ENCODE measurements around the gene TMEM150C. TPM values are rescaled to one million over a fixed set of nuclear protein-coding genes. Genes with fewer than 3 reads are reported as not detected.

The TMEM150C gene
- total and polyA plus RNA-seq, 2 of the 4 experiments (the other 2 are of a cell fraction), result 0.10 to 0.36 TPM

- Histone ChIP-seq H2BK15ac (ENCODE audit: low read depth, low read length) (no peak overlapping the region), H2BK120ac (ENCODE audit: low read depth, low read length) (no peak overlapping the region), H2AK5ac (ENCODE audit: low read depth, low read length) (no peak overlapping the region), H2AK9ac (replicated peaks; ENCODE audit: low read depth, low read length, poor library complexity) (no peak overlapping the region), H3K4me2 (ENCODE audit: low read depth, low read length) (no peak overlapping the region), H3K4me3 (ENCODE audit: insufficient read depth, low read depth, low read length) (no peak overlapping the region), H3K36me3 (ENCODE audit: control insufficient read depth, insufficient read depth, low read length) (no peaks in the 10 kb centered on the region), H4K20me1 (ENCODE audit: insufficient read depth, low read length) (no peaks in the 10 kb centered on the region), H3K4me1 (ENCODE audit: control insufficient read depth, insufficient read depth, low read length) (no peaks in the 10 kb centered on the region), H3K9me3 (ENCODE audit: control insufficient read depth, insufficient read depth, low read length) (peaks cover under 1% of the 10 kb centered on the region; the same call in 1 of the 2 replicates), H4K91ac (ENCODE audit: insufficient read depth, low read depth, low read length) (no peak overlapping the region), H3K23ac (ENCODE audit: low read depth, low read length) (no peak overlapping the region), H3K4ac (ENCODE audit: low read depth, low read length) (no peak overlapping the region), H3K27ac (ENCODE audit: insufficient read depth, low read length) (no peak overlapping the region), H3K9ac (ENCODE audit: low read depth, low read length) (no peak overlapping the region), H3K56ac (ENCODE audit: extremely low read depth, insufficient read depth, low read length) (no peak overlapping the region), H4K5ac (ENCODE audit: low read depth, low read length) (no peak overlapping the region), H2BK5ac (ENCODE audit: low read depth, low read length, poor library complexity, severe bottlenecking) (no peak overlapping the region), H3K9me1 (ENCODE audit: insufficient read depth, low read length) (no peaks in the 10 kb centered on the region), H3K18ac (ENCODE audit: low read depth, low read length) (no peak overlapping the region), H2AFZ (replicated peaks; ENCODE audit: low read length, poor library complexity) (no peak overlapping the region), H4K8ac (ENCODE audit: low read depth in 2 of 2, low read length in 2 of 2) (no peak overlapping the region), H2BK20ac (ENCODE audit: low read depth, low read length) (no peak overlapping the region), H3K27me3 (ENCODE audit: control insufficient read depth, insufficient read depth, low read length) (peaks cover 34% of the 10 kb centered on the region), H3K79me1 (ENCODE audit: low read depth in 1 of 2, low read length in 2 of 2) (no peaks in the 10 kb centered on the region), H3K14ac (replicated peaks; ENCODE audit: low read depth, low read length) (no peak overlapping the region)
- no peak for DNase-seq
- ChIA-PET POLR2A (ENCODE audit: unreplicated experiment) (no interaction called here), CTCF (no interaction called here)
- no peak for ATAC-seq (ENCODE audit: low read depth)
- in situ Hi-C loops (cut with MboI; ENCODE audit: low sequenced_read_pairs), result no loop called here
- dilution Hi-C loops (cut with HindIII; ENCODE audit: low sequenced_read_pairs, unreplicated experiment), result no loop called here
- BruUV-seq (replicated peaks), result no TSS peak
- intact Hi-C loops (cut with micrococcal nuclease), result no loop called here
- no CpG with 5 or more reads among the region's 1 CpG for WGBS, 2 experiments (ENCODE audit: extremely low coverage in 2 of 2, insufficient read length in 1 of 2)
- TF ChIP-seq POLR2A (IDR thresholded peaks at IDR 0.05; ENCODE audit: low read depth, low read length), result no peak
- TF ChIP-seq CEBPB (IDR thresholded peaks at IDR 0.05; ENCODE audit: low read depth, low read length), result no peak
- TF ChIP-seq RCOR1 (IDR thresholded peaks at IDR 0.05; ENCODE audit: insufficient replicate concordance, low read length), result no peak
- no peak for TF ChIP-seq CHD1 (IDR thresholded peaks at IDR 0.05; ENCODE audit: low read depth, low read length)
- TF ChIP-seq USF2 (IDR thresholded peaks at IDR 0.05; ENCODE audit: low read depth, low read length), result no peak
- TF ChIP-seq RAD21 (IDR thresholded peaks at IDR 0.05; ENCODE audit: low read length), result no peak
Measured at GRCh38 chr4:82589756-82590155, 28.0 kb upstream of the TMEM150C start.
